H54 (cell line): ENCODE measurements around the gene SERBP1.
"Not testable (repeated sequence)": the region's sequence is repeated elsewhere in the genome, so short reads cannot be mapped to it uniquely, and the experiment has no call there.

Experiments used
- DNase-seq: peaks from one replicate; pipeline ENCODE4 v3.0.0; 2011; ENCODE audit warnings: low spot score, mixed read lengths; ENCODE audit not compliant: insufficient read length
- FAIRE-seq: peaks from 3 replicates; lab custom pipeline; 2011; peaks lifted over from hg19 to GRCh38; lab: Jason Lieb, UNC
- POLR2A ChIP-seq: IDR thresholded peaks from 2 replicates; pipeline ENCODE4 v1.6.1; 2011; ENCODE audit warnings: low read depth, mild to moderate bottlenecking, low read length

The SERBP1 gene

DNA sequence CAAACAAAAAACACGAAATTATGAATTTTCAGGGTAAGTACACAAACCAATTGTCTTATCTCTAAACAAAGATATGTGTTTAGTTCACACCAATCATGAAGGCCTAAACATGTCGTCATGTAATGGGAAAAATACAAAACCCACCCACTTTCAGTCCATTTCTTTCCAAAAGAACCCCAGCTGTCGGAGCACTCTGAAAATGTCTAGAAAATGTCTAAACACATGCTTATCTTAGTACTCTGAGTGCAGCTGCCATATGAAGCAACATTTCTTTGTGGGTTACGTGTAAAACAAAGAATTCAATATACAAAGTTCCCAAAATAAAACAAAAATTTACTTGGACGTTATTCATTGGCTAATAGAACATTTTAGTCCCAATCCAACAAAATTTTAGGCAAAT, 22.7 kb downstream of the SERBP1 start:
- FAIRE-seq (no peak), DNase-seq (no peak)
- no peak for TF ChIP-seq POLR2A

DNA sequence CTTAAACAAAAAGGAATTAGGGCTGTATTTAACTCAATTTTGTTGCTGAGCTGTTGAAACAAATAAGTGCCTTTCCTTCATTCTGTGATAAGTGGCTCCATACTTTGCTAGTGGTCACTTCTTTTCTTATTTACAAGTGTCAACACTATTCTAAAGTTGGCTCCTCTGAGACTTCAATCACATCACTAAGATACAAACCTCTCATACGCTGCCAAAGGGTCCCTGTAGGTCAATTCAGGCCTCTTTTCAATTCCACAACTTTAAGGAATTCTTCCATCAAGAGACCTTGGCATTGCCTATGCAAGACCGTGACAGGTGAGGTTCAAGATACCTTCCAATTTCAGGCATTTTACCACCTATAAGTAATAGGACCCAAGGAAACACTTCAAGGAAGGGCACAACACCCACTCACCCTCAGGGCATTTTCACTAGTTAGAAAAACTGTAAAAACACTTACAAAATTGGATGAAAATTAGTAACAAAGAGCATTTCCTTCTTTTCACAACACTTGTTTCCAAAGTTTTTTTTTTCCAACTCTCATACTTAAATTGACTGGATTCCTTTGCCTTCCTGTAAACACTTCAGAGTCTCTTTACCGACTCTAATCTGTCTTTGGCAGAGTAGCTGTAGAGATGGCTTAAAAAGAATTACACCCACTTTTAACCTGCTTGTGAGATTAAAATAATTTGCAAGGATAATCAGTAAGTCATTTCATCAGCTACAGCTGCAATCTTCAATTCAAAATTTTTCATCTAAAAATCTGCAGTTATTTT, 24.5 kb downstream of the SERBP1 start:
- TF ChIP-seq POLR2A = no peak
- no peak for DNase-seq
- peak; percentile 58 for FAIRE-seq

DNA sequence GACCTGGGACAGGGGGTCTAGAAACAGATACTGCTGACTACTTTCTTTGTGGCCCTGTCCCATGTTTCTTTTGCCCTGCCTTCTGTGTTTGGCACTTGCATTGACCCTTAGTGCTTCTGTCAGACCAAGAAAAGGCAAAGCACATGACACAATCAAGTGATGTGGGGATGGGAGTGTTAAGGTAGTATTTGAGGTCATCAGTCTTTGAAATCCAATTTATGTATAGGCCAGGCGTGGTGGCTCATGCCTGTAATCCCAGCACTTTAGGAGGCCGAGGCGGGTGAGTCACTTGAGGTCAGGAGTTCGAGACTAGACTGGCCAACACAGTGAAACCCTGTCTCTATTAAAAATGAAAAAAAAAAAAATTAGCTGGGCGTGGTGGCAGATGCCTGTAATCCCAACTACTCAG, 26.0 kb downstream of the SERBP1 start:
- DNase-seq (no peak), FAIRE-seq (peak; percentile 36)
- no peak for TF ChIP-seq POLR2A

DNA sequence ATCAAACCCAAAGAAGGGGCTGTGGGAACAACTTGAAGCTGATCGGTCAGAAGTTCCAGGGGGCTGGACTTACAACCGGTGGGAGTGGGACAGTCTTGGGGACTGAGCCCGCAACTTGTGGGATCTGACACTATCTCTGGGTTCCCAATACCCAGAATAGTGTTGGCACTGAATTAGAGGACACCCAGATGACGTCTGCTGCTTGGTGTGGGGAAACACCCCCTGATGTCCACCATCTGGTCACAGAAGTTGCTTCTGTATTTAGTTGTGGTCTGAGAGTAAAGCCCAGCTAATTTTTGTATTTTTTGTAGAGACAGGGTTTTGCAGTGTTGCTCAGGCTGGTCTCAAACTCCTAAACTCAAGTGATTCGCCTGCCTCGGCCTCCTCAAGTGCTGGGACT, 28.8 kb downstream of the SERBP1 start:
- TF ChIP-seq POLR2A = no peak
- DNase-seq = no peak
- FAIRE-seq = no peak

DNA sequence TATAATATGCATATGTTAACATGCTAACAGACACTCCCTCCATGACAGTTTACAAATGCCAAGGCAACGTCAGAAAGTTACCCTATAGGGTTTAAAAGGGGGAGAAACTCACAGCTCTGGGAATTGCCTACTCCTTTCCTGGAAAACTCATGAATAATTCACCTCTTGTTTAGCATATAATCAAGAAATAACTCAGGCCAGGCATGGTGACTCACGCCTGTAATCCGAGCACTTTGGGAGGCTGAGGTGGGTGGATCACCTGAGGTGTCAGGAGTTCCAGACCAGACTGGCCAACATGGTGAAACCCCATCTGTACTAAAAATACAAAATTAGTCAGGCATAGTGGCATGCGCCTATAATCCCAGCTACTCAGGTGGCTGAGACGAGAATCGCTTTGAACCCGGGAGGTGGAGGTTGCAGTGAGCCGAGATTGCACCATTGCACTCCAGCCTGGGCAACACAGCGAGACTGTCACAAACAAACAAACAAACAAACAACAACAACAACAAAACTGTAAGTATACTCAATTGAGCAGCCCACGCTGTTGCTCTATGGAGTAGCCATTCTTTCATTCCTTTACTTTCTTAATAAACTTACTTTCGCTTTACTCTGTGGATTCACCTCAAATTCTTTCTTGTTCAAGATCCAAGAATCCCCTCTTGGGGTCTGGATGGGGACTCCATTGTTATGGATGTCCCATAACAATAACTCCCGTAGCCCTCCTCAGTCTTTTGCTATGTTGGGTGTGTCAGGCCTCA, 30.0 kb downstream of the SERBP1 start:
- not testable (repeated sequence) for DNase-seq, FAIRE-seq

GRCh38 chr1:67399199-67399993, 30.8 kb downstream of the SERBP1 start:
- DNase-seq (no peak), FAIRE-seq (no peak)
- no peak for TF ChIP-seq POLR2A

DNA sequence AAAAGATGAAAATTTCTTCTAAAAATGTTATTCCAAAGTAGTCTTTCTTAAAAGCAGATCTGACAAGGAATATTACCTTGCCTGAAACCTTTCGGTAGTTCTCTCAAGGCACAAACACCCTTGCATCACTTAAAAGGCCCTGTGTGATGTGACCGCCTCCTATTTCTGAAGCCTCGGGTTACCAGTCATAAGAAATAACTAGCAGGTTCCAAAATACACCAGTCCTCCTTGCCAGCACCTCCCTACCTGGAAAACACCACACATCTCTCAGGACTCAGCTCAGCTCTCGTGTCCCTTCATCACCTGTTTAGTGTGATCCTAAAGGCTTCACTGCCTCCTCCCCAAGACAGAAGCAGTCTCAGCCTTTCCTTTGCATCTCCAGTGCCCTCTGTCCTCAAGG, 35.7 kb downstream of the SERBP1 start:
- DNase-seq (no peak), FAIRE-seq (no peak)
- no peak for TF ChIP-seq POLR2A

GRCh38 chr1:67393737-67394136, 36.5 kb downstream of the SERBP1 start:
- FAIRE-seq (no peak), DNase-seq (no peak)
- TF ChIP-seq POLR2A = no peak

GRCh38 chr1:67393240-67393639, 37.0 kb downstream of the SERBP1 start:
- no peak for DNase-seq
- no peak for TF ChIP-seq POLR2A
- no peak for FAIRE-seq

- peak; percentile 64 for FAIRE-seq
- TF ChIP-seq POLR2A = no peak
- no peak for DNase-seq
These were observed 39.9 kb downstream of the SERBP1 start for GRCh38 chr1:67390041-67390887.

DNA sequence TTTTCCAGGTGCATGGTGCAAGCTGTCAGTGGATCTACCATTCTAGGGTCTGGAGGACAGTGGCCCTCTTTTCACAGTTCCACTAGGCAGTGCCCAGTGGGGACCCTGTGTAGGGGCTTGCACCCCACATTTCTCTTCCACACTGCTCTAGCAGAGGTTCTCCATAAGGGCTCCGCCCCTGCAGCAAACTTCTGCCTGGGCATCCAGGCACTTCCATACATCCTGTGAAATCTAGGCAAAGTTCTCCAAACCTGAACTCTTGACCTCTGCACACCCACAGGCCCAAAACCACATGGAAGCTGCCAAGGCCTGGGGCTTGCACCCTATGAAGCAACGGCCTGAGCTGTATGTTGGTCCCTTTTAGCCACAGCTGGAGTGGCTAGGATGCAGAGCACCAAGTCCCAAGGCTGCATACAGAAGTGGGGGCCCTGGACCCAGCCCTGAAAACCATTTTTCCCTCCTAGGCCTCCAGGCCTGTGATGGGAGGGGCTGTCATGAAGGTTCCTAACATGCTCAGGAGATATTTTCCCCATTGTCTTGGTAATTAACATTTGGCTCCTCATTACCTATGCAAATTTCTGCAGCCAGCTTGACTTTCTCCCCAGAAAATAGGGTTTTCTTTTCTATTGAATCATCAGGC, 46.1 kb downstream of the SERBP1 start:
- no peak for TF ChIP-seq POLR2A
- no peak for DNase-seq
- no peak for FAIRE-seq

- DNase-seq = no peak
- no peak for FAIRE-seq
- TF ChIP-seq POLR2A = no peak
These were observed 47.9 kb downstream of the SERBP1 start for GRCh38 chr1:67382292-67382691.

GRCh38 chr1:67381154-67381553, 49.0 kb downstream of the SERBP1 start:
- DNase-seq (no peak), FAIRE-seq (no peak)
- no peak for TF ChIP-seq POLR2A

GRCh38 chr1:67377253-67377652, 52.9 kb downstream of the SERBP1 start:
- no peak for TF ChIP-seq POLR2A
- DNase-seq = no peak
- no peak for FAIRE-seq
